SK-N-SH (cell line): Measurements from ENCODE around the gene MPHOSPH9. TPM values are rescaled to one million over a fixed set of nuclear protein-coding genes. Genes with fewer than 3 reads are reported as not detected.

Experiments used
- CTCF ChIA-PET: fragments of 300-600, 350-600 bp; formaldehyde crosslinking; extraction: SDS; loops from one replicate; lab custom pipeline; 2021; lab: Yijun Ruan, JAX
- POLR2A ChIA-PET: fragments of 350-600 bp; sonication (Branson Sonifier 250); formaldehyde crosslinking; extraction: SDS; loops from one replicate; lab custom pipeline; 2020; ENCODE audit warnings: antibody characterized with exemption, inconsistent platforms; lab: Yijun Ruan, JAX
- DNase-seq: peaks from one replicate; pipeline ENCODE4 v3.0.0; 2012
- H2AFZ ChIP-seq: fragments of 200-600 bp; sonication (generic); 2 replicates; pipeline ENCODE4 v1.8.1; 2016; ENCODE audit warnings: antibody characterized with exemption, mild to moderate bottlenecking, low read depth
- H3F3A ChIP-seq: fragments of 200-600 bp; sonication (generic); replicated peaks from 2 replicates; pipeline ENCODE3; 2016; ENCODE audit warnings: antibody characterized with exemption, mild to moderate bottlenecking; ENCODE audit not compliant: insufficient read depth
- H3K27ac ChIP-seq, 2 experiments: fragments of 200-500 bp in 1 of 2; fragments of 200-600 bp in 1 of 2; sonication (Bioruptor generic) in 1 of 2; sonication (generic), shearing (Covaris generic) in 1 of 2; 2 replicates each; pipeline versions ENCODE4 v1.5.1 to v1.6.1; 2014 to 2016; ENCODE audit warnings: low read depth in 2 of 2, inconsistent platforms in 1 of 2, low read length in 1 of 2, mild to moderate bottlenecking in 1 of 2, mixed read lengths in 1 of 2
- H3K27me3 ChIP-seq: fragments of 200-600 bp; sonication (generic), shearing (Covaris generic); 2 replicates; pipeline ENCODE4 v1.6.1; 2016; ENCODE audit warnings: mixed run types; ENCODE audit not compliant: insufficient read depth
- H3K36me3 ChIP-seq, 2 experiments: fragments of 200-500 bp in 1 of 2; fragments of 200-600 bp in 1 of 2; sonication (Bioruptor generic) in 1 of 2; sonication (generic) in 1 of 2; replicated peaks in 1 of 2; 2 replicates each; pipeline versions ENCODE3 to v1.5.1; 2014 to 2016; ENCODE audit warnings: low read length in 1 of 2, mild to moderate bottlenecking in 1 of 2; ENCODE audit not compliant: insufficient read depth in 2 of 2, control insufficient read depth in 1 of 2
- H3K4me1 ChIP-seq, 2 experiments: fragments of 200-500 bp in 1 of 2; fragments of 200-600 bp in 1 of 2; sonication (Bioruptor generic) in 1 of 2; sonication (generic), shearing (Covaris generic) in 1 of 2; 2 replicates each; pipeline versions ENCODE4 v1.5.1 to v1.6.1; 2014 to 2016; ENCODE audit warnings: low read depth in 1 of 2, low read length in 1 of 2, mixed run types in 1 of 2; ENCODE audit not compliant: insufficient read depth in 2 of 2, control insufficient read depth in 1 of 2
- H3K4me2 ChIP-seq: fragments of 200-600 bp; sonication (generic), shearing (Covaris generic); 2 replicates; pipeline ENCODE4 v1.6.1; 2017; ENCODE audit warnings: mixed run types
- H3K4me3 ChIP-seq, 2 experiments: fragments of 200-500 bp in 1 of 2; fragments of 200-600 bp in 1 of 2; sonication (Bioruptor generic) in 1 of 2; sonication (generic), shearing (Covaris generic) in 1 of 2; 2 replicates each; pipeline versions ENCODE4 v1.5.1 to v1.8.1; 2014 to 2016; ENCODE audit warnings: low read depth in 2 of 2, inconsistent platforms in 1 of 2, low read length in 1 of 2, mild to moderate bottlenecking in 1 of 2, mixed read lengths in 1 of 2, moderate library complexity in 1 of 2
- H3K79me2 ChIP-seq: fragments of 200-600 bp; sonication (generic); 2 replicates; pipeline ENCODE4 v1.8.1; 2017; ENCODE audit warnings: mild to moderate bottlenecking; ENCODE audit not compliant: insufficient read depth
- H3K9ac ChIP-seq: fragments of 200-600 bp; sonication (generic); 2 replicates; pipeline ENCODE4 v1.6.1; 2017; ENCODE audit warnings: mixed run types
- H3K9me2 ChIP-seq: fragments of 200-600 bp; sonication (generic); 2 replicates; pipeline ENCODE4 v1.6.1; 2017; ENCODE audit warnings: mixed run types
- H3K9me3 ChIP-seq: fragments of 200-600 bp; sonication (generic); 2 replicates; pipeline ENCODE4 v1.6.1; 2017; ENCODE audit warnings: mixed run types, mild to moderate bottlenecking, moderate library complexity
- H4K20me1 ChIP-seq: fragments of 200-600 bp; sonication (generic); 2 replicates; pipeline ENCODE4 v1.6.1; 2017; ENCODE audit warnings: mild to moderate bottlenecking, mixed run types; ENCODE audit not compliant: insufficient read depth
- CHD2 ChIP-seq: fragments of 150-350 bp; IDR thresholded peaks from 2 replicates; pipeline ENCODE4 v1.6.1; 2018; ENCODE audit warnings: low read length; ENCODE audit not compliant: partially characterized antibody
- ELF1 ChIP-seq: IDR thresholded peaks from 2 replicates; pipeline ENCODE4 v1.4.0; 2012
- EP300 ChIP-seq, 2 experiments: IDR thresholded peaks; 2 replicates each; pipeline versions ENCODE4 v1.4.0 to v1.6.1; 2012; ENCODE audit warnings: borderline replicate concordance in 1 of 2, low read depth in 1 of 2, low read length in 1 of 2
- FOSL2 ChIP-seq: IDR thresholded peaks from 2 replicates; pipeline ENCODE4 v1.4.0; 2012; ENCODE audit warnings: low read depth, mild to moderate bottlenecking, moderate library complexity, borderline replicate concordance
- FOXJ3 ChIP-seq: sonication (generic); formaldehyde crosslinking; IDR thresholded peaks from 2 replicates; pipeline ENCODE4 v1.5.1; 2020; ENCODE audit warnings: mild to moderate bottlenecking, missing genetic modification reagents
- GABPA ChIP-seq: IDR thresholded peaks from 2 replicates; pipeline ENCODE4 v1.4.0; 2012; ENCODE audit warnings: low read depth, mild to moderate bottlenecking
- GATA2 ChIP-seq: sonication (generic); formaldehyde crosslinking; IDR thresholded peaks from 2 replicates; pipeline ENCODE4 v1.5.0; 2020; ENCODE audit warnings: mild to moderate bottlenecking, missing genetic modification reagents
- MEF2A ChIP-seq: IDR thresholded peaks from 2 replicates; pipeline ENCODE4 v1.4.0; 2012; ENCODE audit warnings: low read depth, borderline replicate concordance
- NRF1 ChIP-seq: IDR thresholded peaks from 2 replicates; pipeline ENCODE4 v1.6.1; 2012; ENCODE audit warnings: low read depth, mild to moderate bottlenecking, low read length
- POLR2AphosphoS5 ChIP-seq: IDR thresholded peaks from 2 replicates; pipeline ENCODE4 v1.6.1; 2012; ENCODE audit warnings: low read depth, low read length
- RCOR1 ChIP-seq: fragments of 150-350 bp; IDR thresholded peaks from 2 replicates; pipeline ENCODE4 v1.6.1; 2017; ENCODE audit warnings: antibody characterized with exemption, low read length
- REST ChIP-seq: IDR thresholded peaks from 2 replicates; pipeline ENCODE4 v1.6.1; 2012; ENCODE audit warnings: mild to moderate bottlenecking, low read depth, low read length, moderate library complexity
- RXRA ChIP-seq: IDR thresholded peaks from 2 replicates; pipeline ENCODE4 v1.4.0; 2012; ENCODE audit warnings: low read depth, mild to moderate bottlenecking, borderline replicate concordance
- SMC3 ChIP-seq: IDR thresholded peaks from 2 replicates; pipeline ENCODE4 v1.6.1; 2012; ENCODE audit warnings: low read depth, low read length, improper control_type of control experiment
- TCF12 ChIP-seq: IDR thresholded peaks from 2 replicates; pipeline ENCODE4 v1.4.0; 2012
- TEAD4 ChIP-seq: IDR thresholded peaks from 2 replicates; pipeline ENCODE4 v1.4.0; 2012; ENCODE audit warnings: mild to moderate bottlenecking, borderline replicate concordance; ENCODE audit not compliant: insufficient read depth
- YY1 ChIP-seq: IDR thresholded peaks from 2 replicates; pipeline ENCODE4 v1.4.0; 2012; ENCODE audit warnings: low read depth, mild to moderate bottlenecking
- WGBS: methylation state at CpG from one replicate; pipeline ENCODE4 v1.1.6; 2017; ENCODE audit warnings: low lambda C conversion rate; 5-methylcytosine and 5-hydroxymethylcytosine counted together
- polyA plus RNA-seq, 3 experiments: library from polyadenylated mRNA; depleted of rRNA; stranded (reverse); fragments of >200 nt; gene quantifications; 2 replicates each; pipeline ENCODE4 v1.2.3, GENCODE V29; 2012
- TF ChIP-seq, protein P1 (sequence below): IDR thresholded peaks from 2 replicates; pipeline ENCODE4 v1.4.0; 2012; ENCODE audit warnings: low read depth

MPHOSPH9 gene
- polyA plus RNA-seq, 1 of the 3 experiments (the other 2 are of a cell fraction): 9.0 TPM

DNA sequence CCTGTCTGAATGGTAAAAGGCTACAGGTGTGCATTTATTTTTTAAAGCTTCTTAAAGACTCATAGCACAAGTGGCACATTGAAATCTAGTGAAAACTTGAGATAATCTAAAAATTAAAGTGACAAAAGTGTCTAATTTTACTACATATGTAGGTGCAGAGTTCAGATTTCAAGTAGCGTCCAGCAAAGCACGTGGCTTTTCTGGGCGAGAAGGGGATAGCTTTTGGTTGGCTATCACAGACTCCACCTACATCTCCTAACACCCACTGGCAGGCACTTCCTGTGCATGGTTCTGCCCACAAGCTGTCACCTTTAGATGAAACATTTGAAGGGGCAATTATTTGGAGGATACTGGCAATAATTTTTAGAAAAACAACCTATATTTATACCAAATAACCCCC is 80.1 kb downstream of the MPHOSPH9 start:
- POLR2A ChIA-PET: interaction anchor here (0.7 kb wide), 1 partner anchor 8 kb away, joined by 3 read pairs; no protein-coding TSS in a partner anchor
- Histone ChIP-seq H3K9ac (no peak overlapping the region), H2AFZ (no peak overlapping the region), H3K4me1 (peaks cover 0 to 19% of the 10 kb centered on the region in 2 experiments; a peak in 1 of 4 replicates), H3K4me3 (no peak overlapping the region), H3K27ac (no peak overlapping the region), H3F3A (peaks cover 18% of the 10 kb centered on the region), H3K27me3 (no peaks in the 10 kb centered on the region), H3K9me3 (no peaks in the 10 kb centered on the region)
- no peak for DNase-seq
- CTCF ChIA-PET: interaction anchor here (0.7 to 3.4 kb wide), 6 partner anchors 9 to 280 kb away, joined by 3 to 15 read pairs (median 4); partner anchors contain the start of gene OGFOD2
- WGBS: 98% methylated on average over 3 of the region's 3 CpGs
- no peak for TF ChIP-seq TCF12
- TF ChIP-seq RCOR1: no peak
- no peak for TF ChIP-seq NRF1
- no peak for TF ChIP-seq FOXJ3 (CRISPR knock-in tag)
- TF ChIP-seq, protein P1, sequence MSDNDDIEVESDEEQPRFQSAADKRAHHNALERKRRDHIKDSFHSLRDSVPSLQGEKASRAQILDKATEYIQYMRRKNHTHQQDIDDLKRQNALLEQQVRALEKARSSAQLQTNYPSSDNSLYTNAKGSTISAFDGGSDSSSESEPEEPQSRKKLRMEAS: no peak
- no peak for TF ChIP-seq FOSL2
- no peak for TF ChIP-seq RXRA
- TF ChIP-seq ELF1: no peak
- no peak for TF ChIP-seq CHD2
- no peak for TF ChIP-seq EP300 (IDR thresholded peaks at IDR 0.05; ENCODE audit: borderline replicate concordance in 1 of 2, low read depth in 1 of 2, low read length in 1 of 2)
- TF ChIP-seq GABPA: no peak
- TF ChIP-seq MEF2A: no peak
- TF ChIP-seq, all 33 proteins: peak for 0
- Histone ChIP-seq H4K20me1 (no peaks in the 10 kb centered on the region), H3K79me2 (peaks cover 12% of the 10 kb centered on the region; the same call in 1 of the 2 replicates), H3K36me3 (peaks cover 25 to 31% of the 10 kb centered on the region in 2 experiments), H3K9me2 (no peaks in the 10 kb centered on the region), H3K4me2 (no peak overlapping the region)

GRCh38 chr12:123151457-123152454 is 81.2 kb downstream of the MPHOSPH9 start:
- DNase-seq: peak; percentile 73
- ChIA-PET POLR2A (interaction anchor here (0.7 to 1.5 kb wide), 2 partner anchors 9 to 81 kb away, joined by 3 to 5 read pairs; partner anchors contain the start of gene MPHOSPH9), CTCF (interaction anchor here (0.6 to 3.4 kb wide), 11 partner anchors 10 to 291 kb away, joined by 3 to 15 read pairs (median 3); partner anchors contain the start of genes ABCB9 and OGFOD2)
- Histone ChIP-seq H3K27ac (peak overlapping the region in 1 of 2 experiments; percentile 55; a peak in 2 of 4 replicates), H3K4me1 (peaks cover 0 to 19% of the 10 kb centered on the region in 2 experiments; a peak in 1 of 4 replicates), H3K27me3 (no peaks in the 10 kb centered on the region), H3K9me3 (no peaks in the 10 kb centered on the region), H4K20me1 (no peaks in the 10 kb centered on the region), H3K79me2 (peaks cover 15% of the 10 kb centered on the region; the same call in 1 of the 2 replicates), H3K36me3 (peaks cover 23 to 28% of the 10 kb centered on the region in 2 experiments), H3K9me2 (no peaks in the 10 kb centered on the region), H3F3A (peaks cover 14% of the 10 kb centered on the region), H3K4me2 (peak overlapping the region; percentile 85), H2AFZ (peak overlapping the region; percentile 86), H3K4me3 (peak overlapping the region; percentile 72 to 82), H3K9ac (peak overlapping the region; percentile 75)
- TF ChIP-seq REST: no peak
- TF ChIP-seq ELF1: no peak
- TF ChIP-seq YY1: no peak
- TF ChIP-seq POLR2AphosphoS5: no peak
- no peak for TF ChIP-seq EP300 (IDR thresholded peaks at IDR 0.05; ENCODE audit: borderline replicate concordance in 1 of 2, low read depth in 1 of 2, low read length in 1 of 2)
- no peak for TF ChIP-seq TEAD4
- TF ChIP-seq GATA2 (CRISPR knock-in tag): no peak
- no peak for TF ChIP-seq TCF12
- TF ChIP-seq SMC3: no peak
- no peak for TF ChIP-seq RCOR1
- WGBS: 81% methylated on average over 22 of the region's 46 CpGs
